K562 (cell line): ENCODE results near the gene KIF5C. TPM values are rescaled to one million over a fixed set of nuclear protein-coding genes. Genes with fewer than 3 reads are reported as not detected.
A peak's percentile ranks its signal among the peaks of the same experiment; 100 is the strongest.

Source experiments
- ATAC-seq: fragments of 200-7000 bp; cut with Tn5 transposase; 3 replicates; pipeline ENCODE4 v1.9.1; 2020; ENCODE audit warnings: moderate library complexity
- BruUV-seq: library from RNA; stranded (reverse); fragments of 400-500 nt; replicated peaks from 2 replicates; lab custom pipeline; 2021; lab: Mats Ljungman, UMichigan
- CTCF ChIA-PET: fragments of 300-600 bp; formaldehyde crosslinking; extraction: SDS; loops from one replicate; lab custom pipeline; 2021; ENCODE audit warnings: low intra/inter-chr PET ratio; lab: Yijun Ruan, JAX
- POLR2A ChIA-PET: fragments of 300-600, 350-650 bp; sonication (Branson Sonifier 250); formaldehyde crosslinking; extraction: SDS; loops from one replicate; lab custom pipeline; 2021; ENCODE audit warnings: antibody characterized with exemption, inconsistent platforms; lab: Yijun Ruan, JAX
- DNase-seq, 4 experiments: peaks; one replicate each; pipeline versions ENCODE4 v3.0.0 to v3.0.0-alpha.2; 2011 to 2018; ENCODE audit warnings: low spot score in 3 of 4, mixed read lengths in 3 of 4; ENCODE audit errors: extremely low read depth in 1 of 4
- FAIRE-seq: peaks from 2 replicates; lab custom pipeline; 2011; peaks lifted over from hg19 to GRCh38; lab: Jason Lieb, UNC
- H2AFZ ChIP-seq: 2 replicates; pipeline ENCODE4 v1.6.0; 2011; ENCODE audit warnings: low read depth, low read length, control low read depth, inconsistent platforms
- H3K27ac ChIP-seq: fragments of 200-600 bp; 3 replicates; pipeline ENCODE4 v1.8.0; 2011; ENCODE audit warnings: low read depth, mild to moderate bottlenecking, control low read depth, inconsistent platforms, low read length, moderate library complexity, mixed read lengths; ENCODE audit errors: extremely low read depth
- H3K27me3 ChIP-seq, 2 experiments: fragments of 300-600 bp in 1 of 2; 2 replicates in 1 of 2; 3 replicates in 1 of 2; pipeline versions ENCODE4 v1.6.0 to v1.8.0; 2011; ENCODE audit warnings: inconsistent platforms in 2 of 2, low read length in 2 of 2, mild to moderate bottlenecking in 1 of 2, mixed read lengths in 1 of 2, moderate library complexity in 1 of 2; ENCODE audit not compliant: control insufficient read depth in 2 of 2, insufficient read depth in 2 of 2
- H3K36me3 ChIP-seq: fragments of 300-600 bp; 3 replicates; pipeline ENCODE4 v1.8.0; 2011; ENCODE audit warnings: mild to moderate bottlenecking, low read length, inconsistent platforms; ENCODE audit not compliant: control insufficient read depth, insufficient read depth
- H3K4me1 ChIP-seq, 2 experiments: fragments of 200-600 bp in 1 of 2; replicated peaks in 1 of 2; 2 replicates in 1 of 2; 3 replicates in 1 of 2; pipeline versions ENCODE4 v1.5.1 to v1.8.0; 2011; ENCODE audit warnings: inconsistent platforms in 2 of 2, low read length in 2 of 2, mild to moderate bottlenecking in 1 of 2, mixed read lengths in 1 of 2, moderate library complexity in 1 of 2; ENCODE audit not compliant: control insufficient read depth in 2 of 2, insufficient read depth in 2 of 2
- H3K4me2 ChIP-seq: 2 replicates; pipeline ENCODE4 v1.6.1; 2011; ENCODE audit warnings: low read length, control low read depth, inconsistent platforms, mixed read lengths; ENCODE audit not compliant: insufficient read depth
- H3K4me3 ChIP-seq: fragments of 200-600 bp; sonication (generic), shearing (Covaris generic); 2 replicates; pipeline ENCODE4 v1.5.1; 2016; ENCODE audit warnings: control low read depth, inconsistent platforms
- H3K79me2 ChIP-seq: fragments of 200-600 bp; 3 replicates; pipeline ENCODE4 v1.8.0; 2011; ENCODE audit warnings: low read length, inconsistent platforms; ENCODE audit not compliant: control insufficient read depth, insufficient read depth
- H3K9ac ChIP-seq, 2 experiments: 2 replicates each; pipeline versions ENCODE4 v1.6.0 to v1.6.1; 2011; ENCODE audit warnings: low read depth in 2 of 2, low read length in 2 of 2, control low read depth in 1 of 2, inconsistent platforms in 1 of 2, mild to moderate bottlenecking in 1 of 2, mixed read lengths in 1 of 2; ENCODE audit not compliant: insufficient read depth in 1 of 2
- H3K9me1 ChIP-seq: one replicate; pipeline ENCODE4 v1.6.0; 2011; ENCODE audit warnings: inconsistent platforms, mild to moderate bottlenecking, low read length, moderate library complexity; ENCODE audit not compliant: control insufficient read depth, insufficient read depth
- H3K9me3 ChIP-seq: replicated peaks from 2 replicates; pipeline ENCODE4 v1.5.1; 2011; ENCODE audit warnings: low read depth, low read length, inconsistent platforms; ENCODE audit not compliant: control insufficient read depth, insufficient read depth
- H4K20me1 ChIP-seq: replicated peaks from 2 replicates; pipeline ENCODE4 v1.6.1; 2011; ENCODE audit warnings: low read length, inconsistent platforms, mixed read lengths; ENCODE audit not compliant: control insufficient read depth, insufficient read depth
- ATF1 ChIP-seq, 2 experiments: fragments of 450-650 bp in 1 of 2; IDR thresholded peaks; 2 replicates each; pipeline ENCODE4 v1.6.1; 2016; ENCODE audit warnings: missing compliant biosample characterization in 1 of 2, missing genetic modification characterization in 1 of 2
- BACH1 ChIP-seq: fragments of 200-800 bp; sonication (Bioruptor generic); IDR thresholded peaks from 2 replicates; pipeline ENCODE4 v1.6.1; 2016; ENCODE audit warnings: missing genetic modification characterization, missing compliant biosample characterization
- BCL6 ChIP-seq: fragments of 250-450 bp; sonication (Bioruptor Pico); IDR thresholded peaks from 2 replicates; pipeline ENCODE4 v1.4.0; 2020
- BMI1 ChIP-seq: fragments of 150-350 bp; IDR thresholded peaks from 2 replicates; pipeline ENCODE4 v1.6.1; 2014; ENCODE audit warnings: low read length
- ELF4 ChIP-seq: fragments of 450-650 bp; formaldehyde crosslinking; IDR thresholded peaks from 2 replicates; pipeline ENCODE4 v1.4.0; 2022; ENCODE audit warnings: missing genetic modification characterization
- HMG20A ChIP-seq: fragments of 450-650 bp; formaldehyde crosslinking; conservative IDR thresholded peaks from 2 replicates; pipeline ENCODE4 v1.4.0; 2020; ENCODE audit warnings: mild to moderate bottlenecking, mixed read lengths
- KAT7 ChIP-seq: sonication (generic); formaldehyde crosslinking; IDR thresholded peaks from 2 replicates; pipeline ENCODE4 v1.8.0; 2022; ENCODE audit warnings: missing genetic modification reagents, mild to moderate bottlenecking, borderline replicate concordance
- MCM5 ChIP-seq: fragments of 450-650 bp; IDR thresholded peaks from 2 replicates; pipeline ENCODE4 v1.6.1; 2016; ENCODE audit warnings: low read depth
- NFIC ChIP-seq: fragments of 450-650 bp; IDR thresholded peaks from 2 replicates; pipeline ENCODE4 v1.6.1; 2017; ENCODE audit warnings: mild to moderate bottlenecking, inconsistent platforms
- NR4A1 ChIP-seq, 2 experiments: fragments of 250-450 bp in 1 of 2; fragments of 450-650 bp in 1 of 2; sonication (Bioruptor Pico) in 1 of 2; IDR thresholded peaks; 2 replicates each; pipeline versions ENCODE4 v1.4.0 to v1.6.1; 2016 to 2020; ENCODE audit warnings: mild to moderate bottlenecking in 2 of 2, missing compliant biosample characterization in 1 of 2, missing genetic modification characterization in 1 of 2, moderate library complexity in 1 of 2
- RAD21 ChIP-seq, 2 experiments: fragments of 250-450 bp in 1 of 2; fragments of 450-650 bp in 1 of 2; sonication (Bioruptor Pico) in 1 of 2; formaldehyde crosslinking in 1 of 2; IDR thresholded peaks in 1 of 2; conservative IDR thresholded peaks in 1 of 2; 2 replicates each; pipeline versions ENCODE4 v1.4.0 to v1.8.0; 2020 to 2022; ENCODE audit warnings: mild to moderate bottlenecking in 2 of 2, moderate library complexity in 1 of 2
- RBM22 ChIP-seq: fragments of 200-400 bp; formaldehyde crosslinking; IDR thresholded peaks from 2 replicates; pipeline ENCODE4 v1.6.1; 2018; ENCODE audit warnings: low read length, low read depth; ENCODE audit not compliant: poor library complexity, severe bottlenecking
- SAP30 ChIP-seq: fragments of 200-600 bp; sonication (generic); IDR thresholded peaks from 2 replicates; pipeline ENCODE4 v1.6.1; 2012; ENCODE audit warnings: borderline replicate concordance, low read depth, mild to moderate bottlenecking, moderate library complexity, low read length, control low read depth, inconsistent platforms; ENCODE audit not compliant: insufficient read depth, poor library complexity, severe bottlenecking
- XRCC5 ChIP-seq: fragments of 200-400 bp; formaldehyde crosslinking; IDR thresholded peaks from 2 replicates; pipeline ENCODE4 v1.6.1; 2017; ENCODE audit warnings: low read depth, mild to moderate bottlenecking, low read length
- ZBTB43 ChIP-seq: sonication (generic); formaldehyde crosslinking; IDR thresholded peaks from 2 replicates; pipeline ENCODE4 v1.8.0; 2023; ENCODE audit warnings: mild to moderate bottlenecking, missing genetic modification reagents
- ZNF12 ChIP-seq: sonication (generic); formaldehyde crosslinking; IDR thresholded peaks from 2 replicates; pipeline ENCODE4 v1.4.0; 2020; ENCODE audit warnings: mild to moderate bottlenecking, missing genetic modification reagents
- WGBS: fragments of 100-300 bp; shearing (Covaris generic); methylation state at CpG from one replicate; pipeline ENCODE4 v1.1.6; 2016; ENCODE audit warnings: low coverage, mixed read lengths; ENCODE audit not compliant: insufficient coverage; ENCODE audit errors: missing lambda C conversion rate; 5-methylcytosine and 5-hydroxymethylcytosine counted together
- in situ Hi-C: fragments of 300-500 bp; cut with MboI; formaldehyde crosslinking; loops from 4 replicates; pipeline ENCODE4 v1.15.0; 2018; ENCODE audit warnings: inconsistent platforms, mixed read lengths
- intact Hi-C: fragments of 100-400 bp; cut with micrococcal nuclease; formaldehyde crosslinking; loops from 2 replicates; pipeline ENCODE4 v1.14.2; 2022
- polyA plus RNA-seq, 8 experiments: library from polyadenylated mRNA; depleted of rRNA in 4 of 8; stranded (reverse) in 5 of 8; unstranded in 3 of 8; fragments of >200 nt; fragmentation: Nextera tagmentation in 2 of 8; fragmentation: Illumina TruSeq in 1 of 8; extraction: Ambion mirVana in 2 of 8; extraction: Trizol in 1 of 8; gene quantifications; 2 replicates each; pipeline versions ENCODE4 v1.2.1 to v1.2.3, GENCODE V29; 2011 to 2014; ENCODE audit warnings: inconsistent platforms in 1 of 8, missing spikeins in 1 of 8
- total RNA-seq, 7 experiments: library from RNA; depleted of rRNA in 6 of 7; stranded (reverse); fragments of >200 nt in 6 of 7; fragmentation: Illumina TruSeq in 2 of 7; extraction: Trizol in 2 of 7; gene quantifications; 2 replicates each; pipeline versions ENCODE4 v1.2.1 to v1.2.3, GENCODE V29; 2011 to 2021; ENCODE audit warnings: low replicate concordance in 1 of 7
- TF ChIP-seq, protein P1 (sequence below): fragments of 450-650 bp; conservative IDR thresholded peaks from 2 replicates; pipeline ENCODE4 v1.6.1; 2016; ENCODE audit warnings: missing genetic modification characterization, low read depth, mild to moderate bottlenecking, control low read depth, missing compliant biosample characterization
- TF ChIP-seq, protein P2 (sequence below): fragments of 450-650 bp; IDR thresholded peaks from 2 replicates; pipeline ENCODE4 v1.6.1; 2017; ENCODE audit warnings: antibody characterized with exemption

Gene KIF5C
- total and polyA plus RNA-seq, 9 of the 15 experiments (the other 6 are each of a cell fraction or from before 2014, with no cell fraction given), result 0.01 to 0.09 (median 0.01) TPM; not detected in 6

DNA sequence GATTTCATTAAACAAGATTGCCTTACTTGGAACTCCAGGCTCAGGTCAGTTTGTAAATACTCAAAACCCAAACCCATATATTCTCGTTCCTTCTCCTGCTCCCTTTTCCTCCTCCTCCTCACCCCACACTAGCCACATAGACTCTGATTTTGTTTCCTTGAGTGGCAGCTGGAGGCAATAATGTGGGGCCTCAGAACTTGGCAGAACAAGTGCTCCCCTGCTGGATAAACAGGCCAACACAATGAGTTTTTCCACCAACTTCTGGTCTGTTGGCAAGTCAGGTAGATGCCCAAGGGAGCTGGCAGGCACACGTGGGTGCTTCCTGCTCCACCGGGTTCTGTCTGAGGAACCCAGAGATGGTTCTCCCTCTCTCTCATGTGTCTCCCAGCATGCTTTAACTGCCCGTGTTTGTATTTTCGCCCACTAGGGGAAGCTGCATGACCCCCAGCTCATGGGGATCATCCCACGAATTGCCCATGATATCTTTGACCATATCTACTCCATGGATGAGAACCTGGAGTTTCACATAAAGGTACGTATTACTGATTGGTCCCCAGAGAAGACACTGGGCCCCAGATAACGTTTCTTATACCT, 61.9 kb downstream of the KIF5C start:
- H4K20me1 ChIP-seq, result no peaks in the 10 kb centered on the region
- intact Hi-C loops (no loop called here), in situ Hi-C loops (no loop called here)
- no peak for DNase-seq
- no peaks in the 10 kb centered on the region for H3K79me2 ChIP-seq
- no peaks in the 10 kb centered on the region for H3K36me3 ChIP-seq
- H3K4me2 ChIP-seq, result no peak overlapping the region
- H3K9ac ChIP-seq, result no peak overlapping the region
- no peaks in the 10 kb centered on the region for H3K9me1 ChIP-seq
- H2AFZ ChIP-seq, result no peak overlapping the region
- no peak overlapping the region for H3K4me3 ChIP-seq
- BruUV-seq, result no TSS peak
- no peak overlapping the region for H3K27ac ChIP-seq
- FAIRE-seq, result no peak
- WGBS, result 4% methylated on average over 8 of the region's 8 CpGs
- peak; percentile 39; the same call in 2 of the 3 replicates for ATAC-seq
- H3K4me1 ChIP-seq, result no peaks in the 10 kb centered on the region
- H3K9me3 ChIP-seq, result no peaks in the 10 kb centered on the region
- POLR2A ChIA-PET, result interaction anchor here (0.6 kb wide), 1 partner anchor 8 kb away, joined by 3 read pairs; no protein-coding TSS in a partner anchor
- H3K27me3 ChIP-seq, result peaks cover 0 to 6% of the 10 kb centered on the region in 2 experiments; a peak in 2 of 5 replicates
- CTCF ChIA-PET, result no interaction called here
- TF ChIP-seq RAD21 (CRISPR knock-in tag; conservative IDR thresholded peaks at IDR 0.05 in 1 of 2, IDR thresholded peaks at IDR 0.05 in 1 of 2) (no peak; a peak in 1 of 4 replicates), MCM5 (0 out of 2 replicates have a peak, but pooled peaks have one; percentile 9), NFIC (no peak), KAT7 (CRISPR knock-in tag) (no peak), ELF4 (CRISPR knock-in tag) (no peak), NR4A1 (CRISPR knock-in tag; IDR thresholded peaks at IDR 0.05) (no peak), NR4A1 (tag; IDR thresholded peaks at IDR 0.05) (no peak), SAP30 (no peak), BACH1 (tag) (no peak), ZNF12 (CRISPR knock-in tag) (no peak), BCL6 (no peak), BMI1 (no peak), ZBTB43 (CRISPR knock-in tag) (no peak), RBM22 (no peak), XRCC5 (no peak), ATF1 (CRISPR knock-in tag; IDR thresholded peaks at IDR 0.05) (no peak), ATF1 (tag; IDR thresholded peaks at IDR 0.05) (no peak), HMG20A (CRISPR knock-in tag) (no peak)
- TF ChIP-seq, protein P1, sequence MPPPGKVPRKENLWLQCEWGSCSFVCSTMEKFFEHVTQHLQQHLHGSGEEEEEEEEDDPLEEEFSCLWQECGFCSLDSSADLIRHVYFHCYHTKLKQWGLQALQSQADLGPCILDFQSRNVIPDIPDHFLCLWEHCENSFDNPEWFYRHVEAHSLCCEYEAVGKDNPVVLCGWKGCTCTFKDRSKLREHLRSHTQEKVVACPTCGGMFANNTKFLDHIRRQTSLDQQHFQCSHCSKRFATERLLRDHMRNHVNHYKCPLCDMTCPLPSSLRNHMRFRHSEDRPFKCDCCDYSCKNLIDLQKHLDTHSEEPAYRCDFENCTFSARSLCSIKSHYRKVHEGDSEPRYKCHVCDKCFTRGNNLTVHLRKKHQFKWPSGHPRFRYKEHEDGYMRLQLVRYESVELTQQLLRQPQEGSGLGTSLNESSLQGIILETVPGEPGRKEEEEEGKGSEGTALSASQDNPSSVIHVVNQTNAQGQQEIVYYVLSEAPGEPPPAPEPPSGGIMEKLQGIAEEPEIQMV, result no peak
- TF ChIP-seq, protein P2, sequence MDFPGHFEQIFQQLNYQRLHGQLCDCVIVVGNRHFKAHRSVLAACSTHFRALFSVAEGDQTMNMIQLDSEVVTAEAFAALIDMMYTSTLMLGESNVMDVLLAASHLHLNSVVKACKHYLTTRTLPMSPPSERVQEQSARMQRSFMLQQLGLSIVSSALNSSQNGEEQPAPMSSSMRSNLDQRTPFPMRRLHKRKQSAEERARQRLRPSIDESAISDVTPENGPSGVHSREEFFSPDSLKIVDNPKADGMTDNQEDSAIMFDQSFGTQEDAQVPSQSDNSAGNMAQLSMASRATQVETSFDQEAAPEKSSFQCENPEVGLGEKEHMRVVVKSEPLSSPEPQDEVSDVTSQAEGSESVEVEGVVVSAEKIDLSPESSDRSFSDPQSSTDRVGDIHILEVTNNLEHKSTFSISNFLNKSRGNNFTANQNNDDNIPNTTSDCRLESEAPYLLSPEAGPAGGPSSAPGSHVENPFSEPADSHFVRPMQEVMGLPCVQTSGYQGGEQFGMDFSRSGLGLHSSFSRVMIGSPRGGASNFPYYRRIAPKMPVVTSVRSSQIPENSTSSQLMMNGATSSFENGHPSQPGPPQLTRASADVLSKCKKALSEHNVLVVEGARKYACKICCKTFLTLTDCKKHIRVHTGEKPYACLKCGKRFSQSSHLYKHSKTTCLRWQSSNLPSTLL, result no peak
